ENCODE results near the gene ELL. TPM values are rescaled to one million over a fixed set of nuclear protein-coding genes. Genes with fewer than 3 reads are reported as not detected.

Gene ELL
- total RNA-seq: 23.6 and 24.1 TPM in 2 replicates

- H3K9me3 Mint-ChIP-seq: no peaks in the 10 kb centered on the region
- H3K36me3 Mint-ChIP-seq (ENCODE audit: low read depth): no peaks in the 10 kb centered on the region
- no peak for DNase-seq (ENCODE audit: low spot score)
- no peaks in the 10 kb centered on the region for H3K27me3 Mint-ChIP-seq (ENCODE audit: insufficient read depth)
- peak within 1 kb of the TSS; percentile 93 for H3K27ac Mint-ChIP-seq
- intact Hi-C loops (cut with micrococcal nuclease): loop anchor here (1.0 to 2.0 kb wide), 17 partner anchors 23 to 671 kb away; partner anchors contain the start of genes ARMC6, BORCS8, COPE and DDX49
- H3K4me3 Mint-ChIP-seq: peak within 1 kb of the TSS; percentile 99
- H3K4me1 Mint-ChIP-seq (ENCODE audit: low read depth): peaks cover 12% of the 10 kb centered on the region
These were observed at the start of gene ELL for GRCh38 chr19:18521692-18522123. Gene ELL, minus strand, starts transcription at chr19:18522070. Its CDS starts 15 bp downstream, at chr19:18522055.

GRCh38 chr19:18568367-18568766 lies 46.5 kb upstream of the ELL start:
- Mint-ChIP-seq H3K27me3 (ENCODE audit: insufficient read depth) (no peaks in the 10 kb centered on the region), H3K9me3 (no peaks in the 10 kb centered on the region), H3K4me1 (ENCODE audit: low read depth) (peaks cover 18% of the 10 kb centered on the region), H3K27ac (no peak overlapping the region), H3K4me3 (no peak overlapping the region), H3K36me3 (ENCODE audit: low read depth) (peaks cover 37% of the 10 kb centered on the region)
- no peak for DNase-seq (ENCODE audit: low spot score)
- intact Hi-C loops (cut with micrococcal nuclease): no loop called here

- Mint-ChIP-seq H3K4me1 (ENCODE audit: low read depth) (peaks cover 6% of the 10 kb centered on the region), H3K9me3 (no peaks in the 10 kb centered on the region), H3K4me3 (no peak overlapping the region), H3K36me3 (ENCODE audit: low read depth) (peaks cover 32% of the 10 kb centered on the region), H3K27me3 (ENCODE audit: insufficient read depth) (no peaks in the 10 kb centered on the region), H3K27ac (no peak overlapping the region)
- intact Hi-C loops (cut with micrococcal nuclease): no loop called here
- no peak for DNase-seq (ENCODE audit: low spot score)
These were observed 45.1 kb upstream of the ELL start for GRCh38 chr19:18566953-18567352.

- Mint-ChIP-seq H3K4me1 (ENCODE audit: low read depth) (peaks cover 20% of the 10 kb centered on the region), H3K27me3 (ENCODE audit: insufficient read depth) (no peaks in the 10 kb centered on the region), H3K36me3 (ENCODE audit: low read depth) (peaks cover 25% of the 10 kb centered on the region), H3K9me3 (no peaks in the 10 kb centered on the region), H3K4me3 (no peak overlapping the region), H3K27ac (no peak overlapping the region)
- DNase-seq (ENCODE audit: low spot score): no peak
- intact Hi-C loops (cut with micrococcal nuclease): no loop called here
These were observed 40.2 kb upstream of the ELL start for GRCh38 chr19:18562086-18562485.

- Mint-ChIP-seq H3K36me3 (ENCODE audit: low read depth) (peaks cover 24% of the 10 kb centered on the region), H3K27me3 (ENCODE audit: insufficient read depth) (no peaks in the 10 kb centered on the region)
- intact Hi-C loops (cut with micrococcal nuclease): loop anchor here (5.0 kb wide), 2 partner anchors 273 to 633 kb away; partner anchors contain the start of genes BORCS8, RFXANK and UPF1
These were observed 37.8 kb upstream of the ELL start for GRCh38 chr19:18559685-18560084.

GRCh38 chr19:18558604-18559003 lies 36.7 kb upstream of the ELL start:
- Mint-ChIP-seq H3K27ac (peak overlapping the region; percentile 92), H3K4me3 (peak overlapping the region; percentile 93), H3K27me3 (ENCODE audit: insufficient read depth) (no peaks in the 10 kb centered on the region), H3K9me3 (no peaks in the 10 kb centered on the region), H3K4me1 (ENCODE audit: low read depth) (peaks cover 20% of the 10 kb centered on the region), H3K36me3 (ENCODE audit: low read depth) (peaks cover 18% of the 10 kb centered on the region)
- intact Hi-C loops (cut with micrococcal nuclease): loop anchor here (5.0 kb wide), 2 partner anchors 274 to 634 kb away; partner anchors contain the start of genes BORCS8, RFXANK and UPF1
- DNase-seq (ENCODE audit: low spot score): no peak

More at GRCh38 chr19:18559685-18560084, 37.8 kb upstream of the ELL start:
- H3K9me3 Mint-ChIP-seq: no peaks in the 10 kb centered on the region
- peak overlapping the region; percentile 93 for H3K4me3 Mint-ChIP-seq
- no peak for DNase-seq (ENCODE audit: low spot score)
- peak overlapping the region; percentile 55 for H3K27ac Mint-ChIP-seq
- peaks cover 20% of the 10 kb centered on the region for H3K4me1 Mint-ChIP-seq (ENCODE audit: low read depth)

- Mint-ChIP-seq H3K9me3 (no peaks in the 10 kb centered on the region), H3K4me1 (ENCODE audit: low read depth) (peaks cover 20% of the 10 kb centered on the region), H3K36me3 (ENCODE audit: low read depth) (peaks cover 16% of the 10 kb centered on the region), H3K4me3 (peak overlapping the region; percentile 93), H3K27me3 (ENCODE audit: insufficient read depth) (no peaks in the 10 kb centered on the region), H3K27ac (peak overlapping the region; percentile 92)
- DNase-seq (ENCODE audit: low spot score): no peak
- intact Hi-C loops (cut with micrococcal nuclease): loop anchor here (5.0 kb wide), 2 partner anchors 274 to 634 kb away; partner anchors contain the start of genes BORCS8, RFXANK and UPF1
These were observed 36.3 kb upstream of the ELL start for GRCh38 chr19:18558202-18558555.

- no peaks in the 10 kb centered on the region for H3K27me3 Mint-ChIP-seq (ENCODE audit: insufficient read depth)
- peak within 1 kb of the TSS; percentile 92 for H3K27ac Mint-ChIP-seq
- H3K9me3 Mint-ChIP-seq: no peaks in the 10 kb centered on the region
- peaks cover 12% of the 10 kb centered on the region for H3K36me3 Mint-ChIP-seq (ENCODE audit: low read depth)
- H3K4me1 Mint-ChIP-seq (ENCODE audit: low read depth): peaks cover 20% of the 10 kb centered on the region
- peak within 1 kb of the TSS; percentile 93 for H3K4me3 Mint-ChIP-seq
- intact Hi-C loops (cut with micrococcal nuclease): loop anchor here (1.0 to 5.0 kb wide), 8 partner anchors 13 to 635 kb away; partner anchors contain the start of genes BORCS8, COPE, DDX49 and ELL
- DNase-seq (ENCODE audit: low spot score): peak; percentile 98
These were observed 35.7 kb upstream of the ELL start, which contains the start of gene KXD1 for GRCh38 chr19:18557411-18558201. Gene KXD1, plus strand, starts transcription at chr19:18557870. Its CDS starts 4,187 bp downstream, at chr19:18562057.

- intact Hi-C loops (cut with micrococcal nuclease): no loop called here
- no peak for DNase-seq (ENCODE audit: low spot score)
- no peaks in the 10 kb centered on the region for H3K4me1 Mint-ChIP-seq (ENCODE audit: low read depth)
- no peaks in the 10 kb centered on the region for H3K36me3 Mint-ChIP-seq (ENCODE audit: low read depth)
- H3K27me3 Mint-ChIP-seq (ENCODE audit: insufficient read depth): peaks cover 10% of the 10 kb centered on the region
- H3K27ac Mint-ChIP-seq: no peak overlapping the region
- no peak overlapping the region for H3K4me3 Mint-ChIP-seq
- H3K9me3 Mint-ChIP-seq: no peaks in the 10 kb centered on the region
These were observed 29.8 kb upstream of the ELL start for GRCh38 chr19:18551631-18552030.

- peaks cover 6% of the 10 kb centered on the region for H3K36me3 Mint-ChIP-seq (ENCODE audit: low read depth)
- H3K4me3 Mint-ChIP-seq: peak overlapping the region; percentile 92
- H3K27ac Mint-ChIP-seq: peak overlapping the region; percentile 99
- intact Hi-C loops (cut with micrococcal nuclease): loop anchor here (1.0 to 5.0 kb wide), 6 partner anchors 13 to 352 kb away; partner anchors contain the start of genes ELL, KLHL26, KXD1 and MPV17L2
- H3K9me3 Mint-ChIP-seq: no peaks in the 10 kb centered on the region
- H3K27me3 Mint-ChIP-seq (ENCODE audit: insufficient read depth): peaks cover 7% of the 10 kb centered on the region
- peaks cover 27% of the 10 kb centered on the region for H3K4me1 Mint-ChIP-seq (ENCODE audit: low read depth)
- DNase-seq (ENCODE audit: low spot score): peak; percentile 81
These were observed 22.1 kb upstream of the ELL start for GRCh38 chr19:18543814-18544475.

- no peaks in the 10 kb centered on the region for H3K9me3 Mint-ChIP-seq
- peak within 1 kb of the TSS; percentile 92 for H3K4me3 Mint-ChIP-seq
- peaks cover 6% of the 10 kb centered on the region for H3K36me3 Mint-ChIP-seq (ENCODE audit: low read depth)
- intact Hi-C loops (cut with micrococcal nuclease): loop anchor here (5.0 kb wide), 1 partner anchor 351 kb away; the partner anchor contains the start of gene MPV17L2
- peaks cover 27% of the 10 kb centered on the region for H3K4me1 Mint-ChIP-seq (ENCODE audit: low read depth)
- H3K27me3 Mint-ChIP-seq (ENCODE audit: insufficient read depth): peaks cover 4% of the 10 kb centered on the region
- DNase-seq (ENCODE audit: low spot score): peak; percentile 92
- peak within 1 kb of the TSS; percentile 99 for H3K27ac Mint-ChIP-seq
These were observed 21.3 kb upstream of the ELL start, which contains the start of gene FKBP8 for GRCh38 chr19:18542941-18543813. Gene FKBP8, minus strand, starts transcription at chr19:18543573. Its CDS starts 1,603 bp downstream, at chr19:18541970.

All from activated T-helper 1 cell treated with anti-CD3 and anti-CD28 coated beads, Interleukin-12 subunit alpha, Interleukin-12 subunit beta, Interleukin-2, Interleukin-4 antibody, amounts not matched to agents 30 ng/mL and 10 ng/mL and 1 ng/mL, durations not matched to agents 14 hours and 24 hours and 36 hours (primary cell).